Hepatic stellate cell (primary cell): ENCODE data around the gene PDGFA.

ENCODE experiments used
- DNase-seq: peaks from one replicate; pipeline ENCODE4 v3.0.0; 2011; ENCODE audit warnings: low spot score

PDGFA gene

DNA sequence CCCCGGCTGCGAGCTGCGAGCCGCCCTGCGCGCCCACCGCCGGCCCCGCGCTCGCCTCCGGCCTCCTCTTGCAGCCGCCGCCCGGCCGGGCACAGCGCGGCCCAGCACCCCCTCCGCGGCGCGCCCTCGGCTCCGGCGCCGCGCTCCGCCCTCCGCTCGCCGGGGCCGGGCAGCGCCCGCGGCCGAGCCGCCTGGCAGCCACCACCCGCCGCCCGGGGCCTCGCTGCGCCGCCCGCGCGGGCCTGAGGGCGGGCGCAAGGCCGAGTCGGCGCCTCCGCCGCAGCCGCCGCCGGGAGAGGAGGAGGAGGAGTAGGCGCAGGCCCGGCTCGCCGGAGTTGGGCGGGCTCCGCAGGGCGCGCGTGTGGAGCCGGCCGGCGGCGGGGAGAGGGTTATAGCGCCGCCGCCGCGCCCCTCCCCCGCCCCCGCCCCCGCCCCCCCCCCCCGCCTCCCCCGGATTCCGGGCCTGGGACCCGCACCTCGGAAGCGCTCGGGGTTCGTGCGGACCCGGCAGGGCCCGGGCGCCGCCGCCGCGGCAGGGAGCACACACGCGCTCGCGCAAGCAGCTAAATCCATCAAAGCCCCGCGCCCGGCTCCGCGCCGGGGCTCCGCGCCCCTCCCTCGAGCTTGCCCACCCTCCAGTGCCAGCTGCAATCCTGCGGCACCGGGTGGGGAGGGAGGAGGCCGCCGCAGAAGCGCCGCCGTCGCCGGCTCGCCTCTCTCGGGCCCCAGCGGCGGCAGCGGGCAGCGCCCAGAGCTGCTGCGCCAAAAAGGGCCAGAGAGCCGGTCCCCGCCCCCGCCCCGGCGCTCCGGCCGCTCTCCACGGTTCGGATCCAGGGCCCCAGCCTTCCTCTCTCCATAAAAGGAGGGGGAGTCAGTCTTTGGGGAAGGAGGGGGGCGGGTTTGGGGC, at the start of gene PDGFA:
Gene PDGFA (minus strand): TSS at position 363 of the 907 bp plus-strand sequence. CDS start 845 bp downstream, outside the sequence.
- peak; percentile 85 for DNase-seq

DNA sequence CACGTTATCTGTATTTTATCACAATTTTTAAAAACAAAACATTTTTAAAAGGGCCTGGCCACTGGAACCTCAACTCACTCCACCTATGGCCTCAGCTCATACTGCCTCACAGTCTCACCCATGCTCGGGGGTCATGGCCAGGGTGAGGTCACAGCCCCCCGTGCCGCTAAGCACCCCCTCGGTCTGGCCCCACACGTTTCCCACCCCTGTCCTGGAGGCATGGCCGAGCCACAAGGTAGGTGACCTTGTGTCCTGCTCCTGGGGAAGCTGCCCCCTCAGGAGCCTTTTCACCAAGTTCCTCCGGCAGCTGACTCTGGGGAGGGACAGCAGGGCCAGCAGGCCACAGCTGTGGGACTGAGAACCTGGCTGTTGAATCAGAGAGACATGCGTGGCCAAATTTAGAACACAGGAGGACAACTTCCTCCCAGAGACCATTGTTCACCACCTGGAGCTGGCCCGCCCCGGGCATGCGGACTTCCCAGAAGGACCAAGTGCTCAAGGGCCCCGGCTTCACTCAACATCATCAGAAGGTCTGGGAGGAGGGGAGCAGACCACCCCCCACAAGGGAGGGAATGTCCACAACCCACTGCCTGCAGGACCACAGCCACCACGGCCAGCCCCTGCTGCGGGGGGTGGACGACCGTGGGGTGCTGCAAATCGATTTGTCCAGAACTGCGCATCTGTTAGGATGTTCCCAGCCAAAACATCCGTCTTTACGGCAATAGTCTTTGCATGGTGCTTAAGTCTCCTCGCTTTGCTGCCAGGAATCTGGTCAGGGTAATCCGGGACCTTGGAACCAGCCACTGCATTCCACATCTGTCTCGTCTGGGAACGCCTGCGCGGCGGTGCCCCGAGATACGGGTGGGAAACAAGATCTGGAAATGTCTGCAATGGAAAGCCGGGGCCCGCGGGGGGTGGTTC, 48.6 kb upstream of the PDGFA start:
- DNase-seq, result peak; percentile 64

DNA sequence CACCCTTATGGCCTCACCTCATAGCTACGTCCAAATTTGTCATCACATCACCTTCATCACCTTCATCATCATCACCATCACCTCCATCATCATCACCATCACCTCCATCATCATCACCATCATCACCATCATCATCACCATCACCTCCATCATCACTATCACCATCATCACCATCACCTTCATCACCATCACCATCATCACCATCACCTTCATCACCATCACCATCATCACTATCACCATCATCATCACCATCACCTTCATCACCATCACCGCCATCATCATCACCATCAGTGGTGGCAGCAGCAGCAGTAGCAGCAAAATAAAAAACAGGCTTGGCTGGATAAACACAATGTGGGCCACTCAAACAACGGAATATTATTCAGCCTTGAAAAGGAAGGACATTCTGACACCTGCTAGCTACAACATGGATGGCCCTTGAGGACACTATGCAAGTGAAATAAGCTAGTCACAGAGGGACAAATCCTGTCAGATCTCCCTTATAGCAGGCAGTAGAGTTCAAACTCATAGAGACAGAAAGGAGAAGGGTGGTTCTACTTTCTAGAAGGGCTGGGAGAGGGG, 47.7 kb upstream of the PDGFA start:
- no peak for DNase-seq

DNA sequence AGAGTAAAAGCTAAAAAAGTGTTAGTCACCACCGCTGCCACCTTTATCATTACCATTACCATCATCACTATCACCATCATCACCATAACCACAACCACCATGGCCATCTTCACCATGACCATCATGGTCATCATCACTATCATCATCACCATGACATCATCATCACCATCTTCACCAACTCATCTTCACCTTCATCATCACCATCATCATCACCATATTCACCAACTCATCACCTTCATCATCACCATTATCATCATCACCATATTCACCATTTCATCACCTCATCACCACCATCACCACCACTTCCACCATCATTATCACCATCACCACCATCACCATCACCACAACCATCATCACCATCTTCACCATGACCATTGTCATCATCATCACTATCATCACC, 46.5 kb upstream of the PDGFA start:
- no peak for DNase-seq

DNA sequence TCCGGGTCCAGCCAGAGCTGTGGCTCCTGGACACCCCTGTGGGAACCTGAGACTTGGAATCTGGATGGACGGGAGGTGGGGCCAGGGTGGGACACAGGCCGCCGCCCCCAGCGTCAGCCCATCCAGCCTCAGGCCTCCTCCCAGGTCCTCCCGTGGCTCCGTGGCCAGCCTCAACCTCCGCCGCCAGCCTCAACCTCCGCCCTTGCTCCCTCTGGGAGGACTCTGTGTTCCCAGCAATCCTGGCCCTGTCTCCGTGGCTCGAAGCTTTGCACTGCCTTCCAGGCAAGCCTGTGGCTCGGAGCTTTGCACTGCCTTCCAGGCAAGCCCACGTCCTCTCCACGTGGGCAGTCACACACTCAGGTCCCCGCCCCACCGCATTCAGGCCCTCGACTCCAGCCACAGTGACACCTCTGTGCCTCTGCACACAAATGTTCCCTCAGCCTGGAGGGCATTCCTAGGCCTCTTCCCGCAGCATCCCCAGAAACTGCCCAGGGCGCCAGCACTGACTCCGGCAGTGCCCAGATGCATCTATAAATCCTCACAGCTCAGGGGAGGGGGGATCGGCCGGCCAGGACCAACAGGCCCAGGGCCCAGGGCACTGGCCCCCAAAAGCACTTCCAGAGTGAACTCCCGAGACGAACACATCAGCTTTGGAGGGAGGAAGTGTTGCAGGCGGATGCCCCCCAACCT, 44.7 kb upstream of the PDGFA start:
- no peak for DNase-seq

DNA sequence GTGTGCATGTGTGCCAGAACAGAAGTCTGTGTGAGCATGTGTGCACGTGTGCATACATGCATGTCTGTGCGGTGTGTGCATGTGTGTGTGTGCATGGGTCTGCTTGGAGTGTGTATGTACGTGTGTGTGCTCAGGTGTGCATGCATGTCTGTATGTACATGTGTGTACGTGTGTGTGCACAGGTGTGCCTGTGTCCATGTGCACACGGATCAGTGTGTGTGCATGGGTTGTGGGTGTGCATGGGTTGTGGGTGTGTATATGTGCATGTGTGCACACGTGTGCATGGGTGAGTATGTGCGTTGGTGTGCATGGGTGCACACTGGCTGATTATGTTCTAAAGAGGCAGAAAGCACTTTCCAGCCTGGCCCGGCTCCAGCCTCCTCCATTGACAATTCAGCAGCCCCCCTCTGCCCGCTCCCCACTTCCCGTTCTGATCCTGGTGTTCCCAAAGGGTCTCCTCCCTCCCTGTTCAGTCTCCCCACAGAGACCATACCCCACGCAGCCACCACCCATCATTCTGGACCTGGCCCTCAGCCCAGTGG, 44.1 kb upstream of the PDGFA start:
- no peak for DNase-seq

DNA sequence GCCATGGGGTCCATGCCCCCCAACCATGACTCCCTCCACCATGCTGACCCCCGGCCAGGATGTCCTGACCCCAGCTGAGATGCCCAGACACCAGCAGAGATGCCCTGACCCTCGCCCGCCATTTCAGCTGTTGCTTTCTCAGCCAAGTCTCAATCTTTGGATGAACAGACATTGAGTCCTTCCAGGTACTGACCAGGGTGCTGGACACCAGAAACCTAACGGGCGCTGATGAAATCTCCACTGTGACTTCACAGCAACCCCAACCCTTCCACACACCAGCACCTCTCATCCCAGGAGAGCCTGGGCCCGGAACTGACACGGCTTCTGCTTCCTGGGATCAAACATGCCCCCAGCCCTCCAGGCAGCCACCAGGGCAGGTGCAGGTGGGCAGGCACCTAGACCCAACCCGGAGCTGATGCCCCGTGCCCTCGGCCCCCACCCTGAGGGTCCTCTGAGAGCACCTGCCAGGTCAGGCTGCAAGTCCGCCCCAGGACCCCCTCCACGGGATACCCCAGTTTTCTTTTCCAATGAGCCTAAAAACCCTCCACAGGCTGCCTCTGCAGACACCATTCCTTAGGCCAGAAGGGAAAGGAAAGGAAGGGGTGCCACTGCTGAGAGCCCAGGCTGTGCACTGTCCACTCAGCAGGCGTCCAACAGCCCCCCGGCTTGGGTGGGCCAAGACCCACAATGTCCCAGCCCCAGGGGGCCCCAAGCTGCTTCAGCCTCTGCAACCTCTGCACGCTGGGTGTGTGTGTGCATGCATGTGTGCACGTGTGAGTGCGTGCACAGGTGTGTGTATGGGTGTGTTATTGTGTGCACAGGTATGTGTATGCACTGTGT, 43.4 kb upstream of the PDGFA start:
- no peak for DNase-seq

DNA sequence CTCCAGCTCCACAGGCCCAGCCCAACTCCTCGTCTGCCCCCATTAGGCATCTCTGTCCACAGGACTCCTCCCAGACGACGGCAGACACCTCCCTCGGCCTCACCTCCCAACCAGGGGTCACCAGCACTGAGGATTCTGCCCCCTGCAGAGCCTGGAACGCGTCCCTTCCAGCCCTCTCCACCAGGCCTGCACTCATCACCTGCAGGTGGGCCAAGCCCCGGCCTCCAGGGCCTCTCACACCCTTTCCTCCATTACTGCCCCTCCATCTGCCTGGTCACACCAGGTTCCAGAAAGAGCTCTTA, 42.7 kb upstream of the PDGFA start:
- no peak for DNase-seq

DNA sequence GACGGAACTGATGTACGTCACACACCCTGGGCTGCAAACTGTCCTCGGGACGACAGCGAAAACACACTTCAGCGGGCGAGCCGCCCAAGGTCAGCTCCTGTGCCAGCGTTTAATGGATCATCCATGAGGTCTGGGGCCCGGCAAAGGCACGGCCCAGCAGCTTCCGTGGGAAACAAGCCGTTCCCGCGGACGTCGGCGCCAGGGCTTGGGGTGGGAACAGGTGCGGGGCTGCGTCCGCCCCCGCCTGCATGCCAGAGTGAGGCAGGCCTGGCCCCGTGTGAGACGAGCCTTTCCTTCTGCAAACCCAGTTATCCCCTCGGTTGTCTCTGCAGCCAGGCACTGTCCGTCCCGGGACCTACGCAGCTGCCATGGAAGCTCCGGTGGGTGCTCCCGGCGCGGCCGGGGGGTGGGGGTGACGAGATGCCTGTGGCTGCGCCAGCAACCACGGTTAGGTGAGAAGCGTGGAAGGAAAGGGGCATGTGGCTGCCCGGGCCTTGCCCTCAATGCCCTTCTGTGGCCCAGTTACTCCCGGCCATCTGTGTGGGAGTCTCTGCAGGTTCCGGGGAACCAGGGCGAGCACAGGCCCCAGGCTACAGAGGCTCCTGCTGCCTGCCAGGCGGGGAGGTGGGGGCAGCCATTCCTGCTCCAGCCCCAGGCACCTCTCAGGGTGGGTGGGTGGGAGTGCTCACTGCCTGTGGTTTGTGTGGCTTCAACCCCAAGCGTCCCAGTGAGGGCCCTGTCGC, 42.2 kb upstream of the PDGFA start:
- DNase-seq, result no peak

DNA sequence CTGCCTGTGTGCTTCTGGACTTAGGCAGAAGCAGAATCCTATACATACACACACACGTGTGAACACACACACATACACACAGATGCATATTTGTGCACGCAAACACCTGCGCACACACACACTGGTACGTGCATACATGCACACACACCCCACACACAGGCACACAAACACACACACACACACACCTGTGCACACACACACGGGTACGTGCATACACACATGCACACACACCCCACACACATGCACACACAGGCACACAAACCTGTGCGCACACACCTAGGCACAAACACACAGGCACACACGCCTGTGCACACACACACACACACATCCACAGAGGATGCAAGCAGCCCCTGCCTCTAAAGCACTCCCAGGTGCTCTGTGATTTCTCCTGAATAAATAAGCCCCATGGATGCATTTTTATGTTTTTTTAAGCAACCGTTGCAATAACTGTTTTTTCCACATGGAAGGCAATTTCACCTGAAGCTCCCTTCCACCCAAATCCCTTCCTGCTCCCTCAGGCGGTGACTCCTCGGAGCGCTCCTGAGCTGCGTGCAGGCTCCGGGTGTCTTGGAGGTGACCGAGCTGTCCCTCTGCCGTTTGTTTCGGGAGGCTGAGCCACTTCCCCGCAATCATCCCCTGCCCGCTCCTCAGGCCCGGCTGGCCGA, 41.5 kb upstream of the PDGFA start:
- DNase-seq, result no peak

DNA sequence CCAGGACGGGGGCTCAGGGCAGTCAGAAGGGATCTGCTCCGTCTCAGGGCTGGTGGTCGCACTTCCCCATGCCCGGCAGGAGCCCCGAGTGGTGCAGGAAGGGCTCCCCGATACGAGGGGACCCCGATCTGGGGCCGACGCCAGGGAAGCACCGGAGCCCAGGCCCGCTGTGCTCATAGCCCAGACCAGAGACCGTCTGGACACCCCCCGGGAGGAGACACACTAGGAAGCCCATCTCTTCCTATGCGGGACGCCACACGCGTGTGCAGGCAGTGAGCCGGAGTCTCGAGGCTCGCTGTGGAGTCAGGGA, 39.7 kb upstream of the PDGFA start:
- DNase-seq, result no peak

DNA sequence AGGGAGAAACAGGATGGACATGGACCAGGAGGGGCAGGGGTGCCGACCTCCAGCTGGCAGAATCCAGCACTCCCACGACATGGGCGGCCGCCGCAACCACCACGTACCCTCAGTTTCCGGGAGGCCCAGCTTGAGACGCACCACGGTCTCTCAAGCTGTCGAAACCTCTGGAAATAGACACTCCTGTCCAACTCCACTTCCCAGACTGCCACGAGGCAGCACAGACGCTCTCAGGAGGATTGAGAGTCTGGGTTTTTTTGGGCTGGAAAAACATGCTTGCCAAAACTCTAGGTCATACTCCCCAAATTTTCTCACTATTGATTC, 37.9 kb upstream of the PDGFA start:
- peak; percentile 59 for DNase-seq

DNA sequence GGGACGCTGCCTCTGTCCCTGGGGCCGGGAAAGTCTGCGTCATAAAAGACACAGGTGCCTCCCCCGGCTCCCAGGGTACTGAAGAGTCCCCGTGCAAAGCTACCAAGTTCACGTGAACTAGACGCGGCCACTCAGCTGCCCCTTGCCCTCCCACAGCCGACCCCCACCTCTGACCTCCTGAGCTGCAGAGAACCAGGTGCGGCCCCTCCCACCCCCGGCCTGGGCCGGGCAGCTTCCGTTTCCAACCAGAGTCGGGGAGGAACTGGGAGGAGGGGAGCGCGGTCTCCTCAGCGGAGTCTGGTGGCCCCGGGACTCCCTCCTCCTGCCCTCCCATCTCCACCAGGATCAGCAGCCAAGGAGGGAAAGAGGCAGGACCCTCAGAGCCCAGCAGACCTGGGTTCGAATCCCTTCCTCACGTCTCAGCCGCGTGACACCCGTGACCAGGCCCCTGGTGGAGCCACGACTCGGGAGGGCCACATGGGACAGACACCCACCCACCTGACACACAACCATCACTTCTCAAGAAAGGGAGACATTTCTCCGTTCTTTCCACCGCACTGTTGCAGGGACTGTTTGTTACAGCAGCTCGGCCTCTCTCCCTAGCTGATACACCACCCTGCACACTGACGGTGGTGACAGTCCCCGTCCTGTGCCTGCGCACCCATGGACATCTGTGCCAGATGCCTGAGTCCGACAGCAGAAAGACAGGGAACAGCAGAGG, 37.4 kb upstream of the PDGFA start:
- DNase-seq, result no peak

DNA sequence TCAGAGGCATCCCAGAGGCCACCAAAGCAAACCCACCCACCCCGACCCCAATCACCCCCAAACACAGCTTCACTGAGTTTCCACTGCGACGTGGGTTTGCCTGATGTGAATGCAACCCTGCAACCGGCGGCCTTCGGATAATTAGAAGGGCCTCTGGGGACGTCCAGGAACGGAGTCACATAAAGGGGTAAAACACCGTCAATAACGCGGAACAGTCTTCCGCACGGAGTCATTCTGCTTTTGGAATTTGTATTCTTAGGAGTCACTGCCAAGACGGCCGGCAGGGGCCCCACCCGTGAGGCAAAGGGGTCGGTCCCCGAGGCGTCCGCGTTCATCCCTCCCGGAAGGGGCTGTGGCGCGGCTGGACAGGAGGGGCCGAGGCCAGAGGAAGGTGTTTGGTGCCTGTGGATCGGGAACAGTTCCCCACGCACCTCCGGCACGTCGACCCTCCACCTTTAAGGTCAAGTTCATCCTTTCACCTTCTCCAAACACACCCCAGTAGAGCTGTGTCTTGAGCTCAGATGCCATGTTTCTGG, 36.7 kb upstream of the PDGFA start:
- no peak for DNase-seq

DNA sequence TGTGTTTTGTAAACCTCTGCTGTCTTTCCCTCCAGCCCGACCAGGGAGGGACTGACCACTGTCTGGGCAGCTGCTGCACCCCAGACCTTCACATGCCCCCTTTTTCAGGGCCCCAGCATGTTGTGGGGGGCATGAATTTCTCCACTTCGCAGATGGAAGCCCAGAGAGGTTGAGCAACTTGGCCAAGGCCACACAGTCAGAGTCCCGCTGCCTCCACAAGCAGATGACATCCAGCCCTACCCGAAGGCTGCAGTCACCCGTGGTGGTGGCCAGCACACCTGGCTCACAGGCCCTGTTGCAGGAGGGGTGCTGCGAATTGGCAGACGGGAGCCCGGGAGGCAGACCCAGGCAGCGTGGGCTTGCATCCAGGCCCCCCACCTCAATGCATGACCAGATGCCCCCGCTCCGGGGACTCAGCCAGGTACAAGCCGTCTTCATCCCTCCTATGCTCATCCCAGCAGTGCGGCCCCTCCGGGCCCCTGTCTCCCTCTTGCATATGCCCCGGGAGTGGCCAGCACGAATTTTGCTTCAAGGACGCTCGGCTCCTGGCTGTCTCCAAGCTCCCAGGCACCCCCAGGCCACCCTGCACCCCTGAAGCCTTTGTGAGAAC, 36.0 kb upstream of the PDGFA start:
- no peak for DNase-seq

DNA sequence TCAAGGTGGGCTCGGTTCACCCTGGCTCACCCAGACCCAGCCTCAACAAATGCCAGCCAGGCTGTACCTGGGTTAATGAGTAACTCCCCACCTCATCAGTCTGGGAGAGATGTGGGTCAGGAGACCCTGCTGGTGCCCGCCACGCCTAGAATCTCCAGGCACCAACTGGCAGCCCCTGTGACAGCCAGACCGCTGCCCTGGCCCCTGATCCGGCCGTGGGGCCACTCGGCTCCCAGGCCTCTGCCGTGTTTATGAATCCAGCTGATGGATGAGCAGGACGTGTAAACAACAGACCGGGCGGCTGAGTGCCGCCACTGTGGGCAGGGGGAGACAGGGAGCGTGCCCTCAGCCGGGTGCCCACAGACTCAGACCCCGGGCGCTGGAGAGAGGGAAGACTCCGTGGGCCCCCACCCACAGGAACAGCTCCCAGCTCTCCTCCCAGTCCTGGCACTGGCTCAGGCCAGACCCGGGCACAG, 34.0 kb upstream of the PDGFA start:
- DNase-seq, result no peak

DNA sequence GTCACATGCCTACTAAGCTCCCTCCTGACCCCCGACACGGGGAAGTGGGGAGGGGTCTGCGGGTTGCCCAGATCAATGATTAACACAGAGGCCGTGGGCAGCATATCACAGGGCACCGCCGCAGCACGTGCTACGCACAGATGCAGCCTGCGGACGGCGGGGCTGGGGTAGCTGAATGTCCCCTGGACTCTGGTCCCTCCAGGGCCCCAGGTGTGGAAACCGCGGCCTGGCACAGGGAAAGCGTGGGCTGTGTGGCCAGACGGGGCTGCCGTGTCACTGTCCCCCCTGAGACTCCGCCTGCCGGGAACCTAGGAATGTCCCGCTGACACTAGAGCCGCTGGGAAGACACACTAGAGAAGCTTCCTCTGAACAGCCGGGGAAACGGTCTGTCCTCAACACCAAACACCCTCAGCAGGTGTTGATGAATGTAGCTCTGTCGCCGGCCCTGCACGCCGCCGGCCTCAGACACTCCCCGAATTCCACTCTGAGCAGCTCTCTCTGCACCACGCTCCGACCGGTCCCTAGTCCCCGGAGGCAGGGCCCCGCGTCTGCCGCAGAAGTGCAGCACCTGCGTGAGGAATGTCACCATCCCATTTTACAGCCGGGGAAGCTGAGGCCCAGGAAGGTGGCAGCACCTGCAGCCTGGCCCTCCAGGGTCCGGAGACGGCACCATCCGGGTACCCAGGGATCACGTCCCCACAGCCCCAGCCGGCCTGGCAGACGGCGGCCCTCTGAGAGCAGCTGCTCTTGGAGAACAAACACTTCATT, 33.4 kb upstream of the PDGFA start:
- DNase-seq, result no peak
